GM18873 (cell line): Measurements from ENCODE around the gene ZBTB38.

ENCODE experiments used
- ATAC-seq: cut with Tn5 transposase; IDR thresholded peaks from one replicate; pipeline ENCODE4 v1.9.1; 2021; ENCODE audit warnings: mild to moderate bottlenecking, moderate library complexity, moderate number of reproducible peaks; ENCODE audit not compliant: unreplicated experiment, low FRiP score

The ZBTB38 gene

DNA sequence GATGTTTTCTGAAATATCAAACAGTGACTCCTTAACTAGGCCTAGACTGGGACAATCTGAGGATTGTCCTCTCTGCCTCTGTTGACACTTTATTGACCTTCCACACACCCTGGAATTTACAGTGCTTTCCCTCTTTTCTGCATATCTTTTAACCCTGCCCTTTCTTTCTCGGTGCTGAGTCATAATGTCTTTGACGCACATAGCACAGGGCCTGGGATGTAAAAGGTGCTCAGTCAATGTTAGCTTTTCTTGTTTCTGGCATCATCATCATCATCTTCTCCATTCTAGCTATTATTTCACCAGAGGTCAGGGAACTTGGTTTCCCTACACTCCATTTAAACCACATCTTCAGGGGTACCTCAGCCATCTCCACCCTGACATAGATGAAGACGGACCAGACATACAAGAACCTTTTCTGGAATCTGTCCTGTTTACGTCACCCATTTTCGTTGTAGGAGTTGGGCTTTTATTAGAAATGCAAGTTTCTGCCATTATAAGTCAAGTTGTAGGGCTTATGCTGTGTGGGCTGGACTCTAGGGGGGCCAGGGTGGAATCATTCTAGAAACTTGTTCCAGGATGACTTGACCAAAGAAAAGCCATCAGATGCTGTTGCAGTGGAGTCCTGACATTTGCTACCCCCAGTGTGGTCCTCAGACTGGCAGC lies 46.6 kb downstream of the ZBTB38 start:
- no peak for ATAC-seq

DNA sequence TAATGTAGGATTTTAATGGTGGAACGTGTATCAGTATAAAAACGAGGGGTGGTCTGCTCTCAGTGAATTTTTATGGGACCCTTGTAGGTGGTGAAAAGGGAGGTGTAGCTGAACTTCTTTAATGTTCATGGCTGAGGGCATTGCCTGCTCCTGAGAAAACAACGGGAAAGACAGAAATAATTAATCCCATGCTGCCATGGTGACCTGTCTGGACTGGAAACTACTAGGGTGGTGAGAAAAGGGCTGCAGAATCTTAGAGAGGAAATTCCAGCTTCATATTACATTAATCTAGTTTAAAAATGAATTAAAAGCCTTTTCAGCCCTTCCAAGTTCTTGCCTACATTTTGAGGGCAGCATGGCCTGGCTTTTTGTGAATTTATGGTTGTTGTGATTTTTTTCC lies 47.6 kb downstream of the ZBTB38 start:
- no peak for ATAC-seq
